HEK293T (cell line): ENCODE results near the gene ANO4.

Source experiments
- CTCF ChIA-PET: fragments of 350-600 bp; formaldehyde crosslinking; extraction: SDS; loops from one replicate; lab custom pipeline; 2021; ENCODE audit warnings: antibody characterized with exemption, inconsistent platforms; lab: Yijun Ruan, JAX
- POLR2A ChIA-PET: fragments of 350-600 bp; formaldehyde crosslinking; extraction: SDS; loops from one replicate; lab custom pipeline; 2020; ENCODE audit warnings: antibody characterized with exemption, inconsistent platforms; lab: Yijun Ruan, JAX
- DNase-seq: peaks from one replicate; pipeline ENCODE4 v3.0.0; 2012; ENCODE audit warnings: mixed read lengths; ENCODE audit errors: extremely low spot score
- ARNT ChIP-seq: fragments of 450-650 bp; IDR thresholded peaks from 2 replicates; pipeline ENCODE4 v1.6.1; 2017; ENCODE audit warnings: mild to moderate bottlenecking
- BHLHE40 ChIP-seq: fragments of 450-650 bp; IDR thresholded peaks from 2 replicates; pipeline ENCODE4 v1.6.1; 2016; ENCODE audit warnings: mild to moderate bottlenecking, moderate library complexity, borderline replicate concordance
- CTBP1 ChIP-seq: fragments of 450-650 bp; IDR thresholded peaks from 2 replicates; pipeline ENCODE4 v1.6.1; 2016; ENCODE audit warnings: borderline replicate concordance
- ELF4 ChIP-seq: fragments of 450-650 bp; IDR thresholded peaks from 2 replicates; pipeline ENCODE4 v1.6.1; 2017; ENCODE audit warnings: antibody characterized with exemption
- FOXA1 ChIP-seq: fragments of 450-650 bp; IDR thresholded peaks from 2 replicates; pipeline ENCODE4 v1.6.1; 2016; ENCODE audit warnings: mild to moderate bottlenecking
- FOXK2 ChIP-seq: fragments of 450-650 bp; IDR thresholded peaks from 2 replicates; pipeline ENCODE4 v1.6.1; 2016; ENCODE audit warnings: mild to moderate bottlenecking
- FOXM1 ChIP-seq: fragments of 450-650 bp; IDR thresholded peaks from 2 replicates; pipeline ENCODE4 v1.6.1; 2017; ENCODE audit warnings: mild to moderate bottlenecking, borderline replicate concordance
- HDGF ChIP-seq: fragments of 450-650 bp; IDR thresholded peaks from 2 replicates; pipeline ENCODE4 v1.6.1; 2017; ENCODE audit warnings: antibody characterized with exemption, borderline replicate concordance
- L3MBTL2 ChIP-seq: fragments of 450-650 bp; conservative IDR thresholded peaks from 2 replicates; pipeline ENCODE4 v1.6.1; 2016; ENCODE audit warnings: mild to moderate bottlenecking
- LEF1 ChIP-seq: fragments of 450-650 bp; IDR thresholded peaks from 2 replicates; pipeline ENCODE4 v1.6.1; 2017; ENCODE audit warnings: mild to moderate bottlenecking, borderline replicate concordance
- NFRKB ChIP-seq: fragments of 450-650 bp; IDR thresholded peaks from 2 replicates; pipeline ENCODE4 v1.6.1; 2016; ENCODE audit warnings: mild to moderate bottlenecking, moderate library complexity
- SP1 ChIP-seq: fragments of 450-650 bp; IDR thresholded peaks from 2 replicates; pipeline ENCODE4 v1.6.1; 2017
- SUZ12 ChIP-seq: fragments of 450-650 bp; IDR thresholded peaks from 2 replicates; pipeline ENCODE4 v1.6.1; 2016; ENCODE audit warnings: mild to moderate bottlenecking
- TARDBP ChIP-seq: fragments of 450-650 bp; IDR thresholded peaks from 2 replicates; pipeline ENCODE4 v1.6.1; 2016
- ZNF384 ChIP-seq: fragments of 450-650 bp; IDR thresholded peaks from 2 replicates; pipeline ENCODE4 v1.6.1; 2016
- TF ChIP-seq, protein P1 (sequence below): fragments of 450-650 bp; IDR thresholded peaks from 2 replicates; pipeline ENCODE4 v1.6.1; 2016

ANO4 gene

DNA sequence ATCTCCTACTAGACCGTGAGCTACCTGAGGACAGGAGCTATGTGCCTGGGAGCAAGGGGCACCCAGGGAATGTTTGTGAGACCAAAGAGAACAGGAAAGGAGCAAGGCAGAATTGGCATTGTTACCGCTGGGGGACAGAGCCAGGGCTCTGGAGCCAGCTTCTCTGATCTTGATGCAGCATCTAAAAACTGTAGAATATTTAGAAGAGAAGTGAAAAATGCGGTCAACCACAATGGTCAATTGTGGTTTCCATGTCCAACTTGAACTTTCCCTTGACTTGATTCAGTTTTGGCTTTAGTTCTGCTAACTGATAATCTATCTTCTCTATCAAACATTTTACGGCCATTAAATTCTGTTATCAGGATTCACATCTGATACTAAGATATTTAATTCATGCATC, 201.2 kb downstream of the ANO4 start:
- TF ChIP-seq TARDBP (no peak), HDGF (no peak), NFRKB (no peak), FOXA1 (no peak), L3MBTL2 (no peak), ARNT (no peak), ZNF384 (no peak), CTBP1 (no peak), BHLHE40 (no peak), FOXK2 (no peak), ELF4 (no peak), SP1 (no peak), LEF1 (no peak), SUZ12 (no peak), FOXM1 (no peak)
- TF ChIP-seq, protein P1, sequence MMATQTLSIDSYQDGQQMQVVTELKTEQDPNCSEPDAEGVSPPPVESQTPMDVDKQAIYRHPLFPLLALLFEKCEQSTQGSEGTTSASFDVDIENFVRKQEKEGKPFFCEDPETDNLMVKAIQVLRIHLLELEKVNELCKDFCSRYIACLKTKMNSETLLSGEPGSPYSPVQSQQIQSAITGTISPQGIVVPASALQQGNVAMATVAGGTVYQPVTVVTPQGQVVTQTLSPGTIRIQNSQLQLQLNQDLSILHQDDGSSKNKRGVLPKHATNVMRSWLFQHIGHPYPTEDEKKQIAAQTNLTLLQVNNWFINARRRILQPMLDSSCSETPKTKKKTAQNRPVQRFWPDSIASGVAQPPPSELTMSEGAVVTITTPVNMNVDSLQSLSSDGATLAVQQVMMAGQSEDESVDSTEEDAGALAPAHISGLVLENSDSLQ = no peak
- CTCF ChIA-PET = no interaction called here
- no peak for DNase-seq
- POLR2A ChIA-PET = no interaction called here

DNA sequence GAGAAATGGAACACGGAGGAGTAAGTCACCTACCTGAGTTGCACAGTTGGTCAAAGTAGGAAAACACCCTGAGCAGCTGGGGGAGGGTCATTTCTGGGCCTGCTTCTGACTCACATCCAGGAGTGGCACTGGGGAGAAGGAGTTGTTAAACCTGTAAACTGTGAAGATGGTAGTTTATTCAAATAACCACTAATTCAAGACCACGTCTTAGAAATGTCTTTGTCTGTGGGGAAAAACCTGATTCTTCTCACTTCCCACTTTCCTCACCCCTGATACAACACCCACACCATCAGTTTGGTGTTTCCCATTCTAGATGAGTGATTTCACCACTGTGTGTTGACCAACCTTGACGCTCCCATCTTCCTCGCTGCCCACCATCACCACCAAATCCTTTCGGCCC, 207.1 kb downstream of the ANO4 start:
- no peak for TF ChIP-seq ZNF384
- no peak for TF ChIP-seq ELF4
- TF ChIP-seq FOXA1 = no peak
- no peak for TF ChIP-seq ARNT
- no peak for TF ChIP-seq SUZ12
- TF ChIP-seq SP1 = no peak
- TF ChIP-seq L3MBTL2 = no peak
- no peak for TF ChIP-seq HDGF
- no peak for TF ChIP-seq BHLHE40
- no peak for TF ChIP-seq LEF1
- TF ChIP-seq TARDBP = no peak
- TF ChIP-seq NFRKB = no peak
- no peak for TF ChIP-seq FOXM1
- DNase-seq = no peak
- CTCF ChIA-PET = no interaction called here
- POLR2A ChIA-PET = no interaction called here

DNA sequence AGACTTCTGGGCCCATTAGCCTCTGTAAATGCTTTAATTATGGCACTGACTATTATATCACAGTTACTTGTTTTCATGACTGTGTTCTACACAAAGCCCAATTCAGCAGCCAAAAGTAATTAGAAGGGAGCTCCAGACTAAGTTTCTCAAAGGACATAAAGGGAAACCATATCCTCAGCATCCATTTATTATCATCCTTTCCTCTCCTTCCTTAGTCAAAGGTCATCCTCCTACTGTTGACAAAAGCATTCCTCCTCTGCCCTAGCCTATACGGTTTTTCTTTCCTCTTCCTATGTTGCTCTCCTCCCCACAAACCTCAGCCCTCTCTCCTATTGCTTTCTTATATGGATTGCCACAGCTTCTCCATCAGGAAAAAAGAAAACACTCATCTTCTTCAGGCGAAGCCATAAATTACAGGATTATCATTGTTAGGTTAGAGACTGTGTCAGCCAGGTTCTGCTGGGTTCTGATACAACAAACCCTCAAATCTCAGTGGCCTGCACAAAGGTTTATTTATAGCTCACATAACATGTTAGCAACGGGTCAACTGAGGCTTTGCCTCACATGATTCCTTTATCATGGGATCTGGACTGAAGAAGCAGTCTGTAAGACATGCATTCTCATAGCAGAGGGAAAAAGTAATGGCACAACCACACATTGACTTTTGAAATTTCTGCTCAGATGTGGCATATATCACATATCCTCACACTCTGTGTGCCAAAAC, 208.3 kb downstream of the ANO4 start:
- DNase-seq = no peak
- TF ChIP-seq LEF1 = no peak
- no peak for TF ChIP-seq CTBP1
- TF ChIP-seq, protein P1 = no peak
- POLR2A ChIA-PET = no interaction called here
- CTCF ChIA-PET = no interaction called here

DNA sequence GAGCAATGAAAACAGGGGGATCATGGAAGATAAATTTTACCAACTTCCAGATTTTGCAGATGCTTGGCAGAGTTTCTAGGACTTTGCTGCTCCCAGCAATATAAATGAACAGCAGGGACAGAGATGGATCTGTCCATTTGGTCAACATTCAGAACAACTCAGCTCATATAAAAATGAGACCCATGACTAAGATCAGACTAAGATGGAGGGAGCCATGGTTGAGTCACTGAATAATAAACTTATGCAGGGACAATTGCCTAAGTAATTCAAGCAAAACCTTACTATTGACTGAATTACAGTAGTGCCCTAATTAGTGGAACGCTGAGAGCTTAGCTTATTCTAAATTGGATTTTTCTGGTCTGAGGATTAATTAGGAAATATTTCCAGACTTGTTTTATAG, 210.3 kb downstream of the ANO4 start:
- ChIA-PET POLR2A (no interaction called here), CTCF (no interaction called here)
- DNase-seq = no peak
- TF ChIP-seq SP1 (no peak), TARDBP (no peak), ELF4 (no peak), SUZ12 (no peak), ZNF384 (no peak), BHLHE40 (no peak), ARNT (no peak), LEF1 (no peak), HDGF (no peak), FOXA1 (no peak), NFRKB (no peak), FOXK2 (no peak)
- TF ChIP-seq, protein P1 = no peak

DNA sequence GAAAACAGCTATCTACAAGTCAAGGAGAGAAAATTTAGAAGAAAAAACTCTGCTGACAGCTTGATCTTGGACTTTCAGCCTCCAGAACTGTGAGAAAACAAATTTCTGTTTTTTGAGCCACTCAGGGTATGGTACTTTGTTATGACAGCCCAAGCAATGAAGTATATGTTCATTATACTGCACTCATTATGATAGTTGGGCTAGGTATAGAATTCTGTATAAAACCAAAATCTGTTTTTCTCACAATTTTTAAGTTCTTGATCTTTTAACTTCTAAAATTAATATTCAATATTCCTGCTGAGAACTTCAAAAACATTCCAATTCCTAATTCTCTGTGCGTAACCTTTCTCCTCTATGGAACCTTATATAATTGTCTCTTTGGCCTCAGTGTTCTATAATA, 214.7 kb downstream of the ANO4 start:
- no peak for DNase-seq
- CTCF ChIA-PET = no interaction called here
- no peak for TF ChIP-seq FOXK2
- TF ChIP-seq, protein P1 = no peak
- no peak for TF ChIP-seq SUZ12
- no peak for TF ChIP-seq TARDBP
- TF ChIP-seq SP1 = no peak
- no peak for TF ChIP-seq FOXM1
- TF ChIP-seq L3MBTL2 = no peak
- TF ChIP-seq ELF4 = no peak
- no peak for TF ChIP-seq ZNF384
- no peak for TF ChIP-seq FOXA1
- TF ChIP-seq ARNT = no peak
- TF ChIP-seq HDGF = no peak
- TF ChIP-seq CTBP1 = no peak
- TF ChIP-seq BHLHE40 = no peak
- POLR2A ChIA-PET = no interaction called here

DNA sequence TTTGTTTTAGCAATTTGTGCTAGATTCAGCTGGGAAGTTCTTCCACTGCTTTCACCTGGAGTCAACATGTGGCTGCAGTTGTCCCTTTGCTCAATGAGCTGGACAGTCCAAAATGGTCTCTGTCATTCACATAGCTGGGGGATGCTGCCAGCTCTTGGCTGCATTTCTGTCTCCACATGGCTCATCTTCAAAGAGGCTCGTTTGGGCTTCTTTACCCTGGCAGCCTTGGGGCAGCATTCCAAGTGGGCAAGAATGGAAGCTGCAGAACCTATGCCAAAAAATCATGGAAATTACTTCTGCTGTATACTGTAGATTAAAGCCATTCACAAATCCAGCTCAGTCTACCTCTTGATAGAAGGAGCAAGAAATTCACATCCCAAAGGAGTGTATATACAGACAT, 216.3 kb downstream of the ANO4 start:
- ChIA-PET POLR2A (no interaction called here), CTCF (interaction anchor here (0.5 to 0.6 kb wide), 2 partner anchors 24 to 47 kb away, joined by 3 read pairs; no protein-coding TSS in a partner anchor)
- TF ChIP-seq BHLHE40 (no peak), NFRKB (no peak), HDGF (no peak), FOXM1 (no peak), TARDBP (no peak), ELF4 (no peak), LEF1 (no peak), FOXA1 (no peak), SP1 (no peak), FOXK2 (no peak), CTBP1 (no peak), ARNT (no peak), L3MBTL2 (no peak), SUZ12 (no peak), ZNF384 (no peak)
- TF ChIP-seq, protein P1 = no peak
- no peak for DNase-seq
